ENCODE data around the gene ADRA2C.

Gene ADRA2C

GRCh38 chr4:3733195-3733594 is 33.0 kb upstream of the ADRA2C start:
- DNase-seq (ENCODE audit: low spot score) = no peak

DNA sequence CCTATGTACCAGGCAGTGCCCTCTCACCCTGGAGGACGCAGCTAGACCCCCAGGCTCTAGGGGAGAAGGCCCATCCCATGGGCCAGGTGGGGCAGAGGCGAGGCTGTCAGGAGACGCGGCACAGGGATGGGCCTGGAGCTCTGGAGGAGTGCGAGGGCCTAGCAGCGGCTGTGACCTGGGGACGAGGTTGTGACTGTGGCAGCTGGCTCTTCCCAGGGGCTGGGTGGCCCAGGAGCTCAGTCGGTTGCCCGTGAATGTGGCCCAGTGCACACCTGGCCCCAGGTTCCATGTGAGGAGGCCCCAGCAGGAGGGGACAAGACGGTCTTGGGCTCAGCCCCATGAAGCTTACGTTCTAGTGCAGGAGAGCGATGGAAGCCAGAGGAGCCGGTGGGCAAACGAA is 31.0 kb upstream of the ADRA2C start:
- no peak for DNase-seq (ENCODE audit: low spot score)

DNA sequence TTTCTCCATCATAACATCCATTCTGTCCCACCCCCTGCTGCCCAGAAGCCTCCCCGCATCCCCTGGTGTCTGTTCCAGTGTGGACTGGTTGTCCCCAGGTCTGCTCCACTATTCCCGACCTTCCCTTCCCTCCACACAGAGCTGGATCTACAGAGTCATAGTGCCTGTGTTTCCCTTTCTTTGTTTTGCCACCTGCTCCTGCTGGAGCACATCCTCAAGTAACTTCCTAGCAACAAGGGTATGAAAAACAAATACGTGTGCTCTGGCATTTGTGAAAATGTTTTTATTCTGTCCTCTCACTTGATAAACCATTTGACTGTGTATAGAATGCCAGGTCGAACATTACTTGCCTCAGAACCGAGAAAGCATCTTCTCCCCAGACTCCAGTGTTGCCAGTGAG is 29.9 kb upstream of the ADRA2C start:
- no peak for DNase-seq (ENCODE audit: low spot score)

- no peak for DNase-seq (ENCODE audit: low spot score)
Observed at GRCh38 chr4:3736806-3737205, 29.4 kb upstream of the ADRA2C start.

DNA sequence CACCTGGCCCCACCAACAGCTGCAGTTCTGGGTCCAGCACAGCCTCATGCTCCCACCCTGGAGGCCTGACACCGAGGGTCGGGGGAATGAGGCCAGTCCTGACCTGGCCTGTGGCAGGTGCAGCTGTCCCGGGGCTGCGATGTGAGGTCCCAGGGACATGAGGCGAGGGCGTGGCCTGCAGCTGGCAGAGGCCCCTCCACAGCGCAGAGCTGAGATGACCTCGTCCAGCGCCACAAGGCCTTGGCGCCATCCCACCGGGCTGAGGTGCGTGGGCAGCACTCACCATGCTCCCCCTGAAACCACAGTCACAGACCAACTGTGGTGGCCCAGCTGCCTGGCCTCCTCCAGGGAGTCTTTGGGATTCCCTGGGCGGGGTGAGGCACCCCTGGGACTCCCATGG is 26.6 kb upstream of the ADRA2C start:
- DNase-seq (ENCODE audit: low spot score) = no peak

- DNase-seq (ENCODE audit: low spot score) = no peak
Observed at GRCh38 chr4:3740256-3740655, 25.9 kb upstream of the ADRA2C start.

GRCh38 chr4:3741217-3742011 is 24.8 kb upstream of the ADRA2C start:
- no peak for DNase-seq (ENCODE audit: low spot score)

- no peak for DNase-seq (ENCODE audit: low spot score)
Observed at GRCh38 chr4:3742610-3743009, 23.6 kb upstream of the ADRA2C start.

- DNase-seq (ENCODE audit: low spot score) = no peak
Observed at GRCh38 chr4:3744232-3744631, 22.0 kb upstream of the ADRA2C start.

- DNase-seq (ENCODE audit: low spot score) = no peak
Observed at GRCh38 chr4:3744901-3745300, 21.3 kb upstream of the ADRA2C start.

GRCh38 chr4:3745886-3746656 is 20.1 kb upstream of the ADRA2C start:
- DNase-seq (ENCODE audit: low spot score) = no peak

DNA sequence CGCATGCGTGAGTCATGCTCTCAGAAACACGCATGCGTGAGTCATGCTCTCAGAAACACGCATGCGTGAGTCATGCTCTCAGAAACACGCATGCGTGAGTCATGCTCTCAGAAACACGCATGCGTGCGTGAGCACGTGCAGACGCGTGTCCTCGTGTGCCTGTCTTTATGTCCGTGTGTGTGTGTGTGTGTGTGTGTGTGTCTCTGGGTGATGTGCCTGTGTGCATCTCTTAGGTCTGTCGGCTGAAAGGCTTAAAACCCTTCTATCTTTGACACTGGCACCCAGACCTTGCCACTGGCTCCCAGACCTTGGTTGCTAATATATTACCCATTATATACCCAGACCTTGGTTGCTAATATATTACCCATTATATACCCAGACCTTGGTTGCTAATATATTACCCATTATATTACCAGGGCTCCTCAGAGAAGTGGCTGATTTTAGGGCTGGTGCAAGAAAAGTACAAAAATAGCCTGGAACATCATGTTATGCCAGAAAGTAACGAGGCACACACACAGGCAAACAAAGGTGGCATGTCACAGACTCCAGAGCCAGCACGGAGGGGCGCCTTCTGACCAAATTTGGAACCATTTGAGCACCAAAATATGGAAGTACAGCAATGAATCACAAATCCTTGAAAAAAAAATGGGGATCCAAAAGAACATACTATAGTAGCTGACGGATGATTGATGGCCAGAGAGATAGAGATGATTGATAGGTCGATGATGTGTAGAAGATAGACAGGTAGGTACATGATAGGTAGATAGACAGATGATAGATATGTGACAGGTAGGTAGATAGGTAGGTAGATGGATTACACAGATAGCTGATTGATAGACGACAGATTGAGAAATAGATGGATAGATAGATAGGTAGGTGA is 19.2 kb upstream of the ADRA2C start:
- DNase-seq (ENCODE audit: low spot score) = no peak

GRCh38 chr4:3747581-3747904 is 18.6 kb upstream of the ADRA2C start:
- no peak for DNase-seq (ENCODE audit: low spot score)

GRCh38 chr4:3748136-3748898 is 17.9 kb upstream of the ADRA2C start:
- DNase-seq (ENCODE audit: low spot score) = no peak

DNA sequence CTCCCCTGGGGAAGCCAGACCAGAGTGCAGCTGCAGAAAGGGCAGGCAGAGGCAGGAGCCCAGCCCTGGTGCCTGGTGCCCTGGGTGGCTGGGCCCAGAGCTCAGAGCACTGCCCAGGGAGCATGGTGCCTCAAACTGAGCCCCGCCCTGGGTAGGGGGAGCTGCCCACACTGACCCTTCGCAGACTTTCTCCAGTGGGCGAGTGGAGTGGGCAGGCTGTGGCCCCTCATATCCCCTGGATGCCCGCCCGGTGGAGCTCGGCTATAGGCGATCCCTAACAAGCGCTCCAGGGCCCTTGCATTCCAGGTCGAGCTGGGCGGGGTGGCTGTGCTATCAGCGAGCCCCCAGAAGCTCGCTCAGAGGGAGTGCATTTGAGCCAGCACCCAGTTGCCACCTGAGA is 17.1 kb upstream of the ADRA2C start:
- DNase-seq (ENCODE audit: low spot score) = no peak

- no peak for DNase-seq (ENCODE audit: low spot score)
Observed at GRCh38 chr4:3750334-3750733, 15.9 kb upstream of the ADRA2C start.

- no peak for DNase-seq (ENCODE audit: low spot score)
Observed at GRCh38 chr4:3752022-3752421, 14.2 kb upstream of the ADRA2C start.

GRCh38 chr4:3753726-3754412 is 12.3 kb upstream of the ADRA2C start:
- DNase-seq (ENCODE audit: low spot score) = no peak

GRCh38 chr4:3756343-3757059 is 9.7 kb upstream of the ADRA2C start:
- DNase-seq (ENCODE audit: low spot score) = no peak

GRCh38 chr4:3759236-3759635 is 6.9 kb upstream of the ADRA2C start:
- DNase-seq (ENCODE audit: low spot score) = no peak

GRCh38 chr4:3760346-3760745 is 5.8 kb upstream of the ADRA2C start:
- DNase-seq (ENCODE audit: low spot score) = no peak
